ENCODE data around the gene TAS2R4. TPM values are rescaled to one million over a fixed set of nuclear protein-coding genes. Genes with fewer than 3 reads are reported as not detected.

The TAS2R4 gene
- total and polyA plus RNA-seq, 2 donors (not counting 3 experiments of a cell fraction or from before 2014, with no cell fraction given), result 0.30 to 1.4 TPM

DNA sequence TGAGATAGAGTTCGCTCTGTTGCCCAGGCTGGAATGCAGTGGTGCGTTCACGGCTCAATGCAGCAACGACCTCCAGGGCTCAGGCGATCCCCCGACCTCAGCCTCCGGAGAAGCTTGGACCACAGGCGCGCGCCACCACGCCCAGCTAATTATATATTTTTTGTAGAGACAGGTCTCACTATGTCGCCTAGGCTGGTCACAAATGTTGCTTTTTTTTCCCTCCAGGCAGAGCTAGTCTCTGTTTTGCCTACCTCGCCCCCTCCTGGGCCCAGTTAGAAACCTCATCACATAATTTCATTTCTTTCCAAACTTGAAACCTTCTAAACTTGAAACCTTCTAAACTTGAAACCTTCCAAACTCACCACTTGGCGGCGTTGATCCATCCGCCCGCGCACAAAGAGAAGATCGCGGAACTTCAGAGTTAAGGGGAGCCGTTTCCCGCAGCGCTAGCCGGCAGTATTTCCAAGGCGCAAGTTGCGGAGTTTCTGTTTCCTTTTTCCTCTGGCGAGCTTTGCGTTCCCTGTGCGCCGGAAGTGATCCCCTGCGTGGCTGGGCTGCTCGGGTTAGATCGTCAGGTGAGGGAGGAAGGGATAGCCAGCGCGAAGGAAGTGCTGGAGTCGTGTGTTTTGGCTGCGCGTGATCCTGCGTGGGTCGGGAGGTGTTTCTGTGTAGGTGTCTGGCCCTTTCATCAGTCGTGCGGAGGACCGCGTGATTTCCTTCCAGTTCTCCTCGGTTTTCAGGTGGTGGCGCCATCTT, 38.5 kb upstream of the TAS2R4 start, which contains the start of gene SSBP1:
Gene SSBP1 (plus strand): TSS at position 523 of the 756 bp plus-strand sequence. CDS start 809 bp downstream, outside the sequence.
- no TSS peak for BruUV-seq (replicated peaks)
- FAIRE-seq, result peak; percentile 94
- Histone ChIP-seq H3K4me3 (replicated peaks in 1 of 3; ENCODE audit: insufficient read depth in 1 of 3, low read depth in 1 of 3, low read length in 3 of 3) (peak within 1 kb of the TSS; percentile 74 to 99 (median 96)), H3K79me2 (ENCODE audit: control insufficient read depth, insufficient read depth, low read length) (peaks cover 36% of the 10 kb centered on the region), H3K9ac (replicated peaks; ENCODE audit: extremely low read depth, insufficient read depth, low read length) (peak within 1 kb of the TSS; percentile 98), H2AFZ (ENCODE audit: low read depth, low read length) (peak within 1 kb of the TSS; percentile 98), H3K36me3 (ENCODE audit: control insufficient read depth in 2 of 2, extremely low read depth in 1 of 2, insufficient read depth in 2 of 2, low read length in 2 of 2) (peaks cover 5 to 9% of the 10 kb centered on the region in 2 experiments), H3K4me2 (ENCODE audit: insufficient read depth, low read length) (peak within 1 kb of the TSS; percentile 98), H3K27ac (ENCODE audit: insufficient read depth, low read depth, low read length) (peak within 1 kb of the TSS; percentile 92), H3K4me1 (ENCODE audit: control insufficient read depth, extremely low read depth, insufficient read depth, low read length) (peaks cover 16% of the 10 kb centered on the region), H3K9me1 (replicated peaks; ENCODE audit: control insufficient read depth, extremely low read depth, insufficient read depth, low read length) (no peaks in the 10 kb centered on the region), H3K27me3 (ENCODE audit: control insufficient read depth in 2 of 2, insufficient read depth in 2 of 2, low read length in 2 of 2) (no peaks in the 10 kb centered on the region), H4K20me1 (replicated peaks; ENCODE audit: control insufficient read depth, extremely low read depth, insufficient read depth, low read length) (no peaks in the 10 kb centered on the region), H3K9me3 (replicated peaks; ENCODE audit: control insufficient read depth, insufficient read depth, low read length) (no peaks in the 10 kb centered on the region)
- peak; percentile 99 for DNase-seq (ENCODE audit: low read depth, low spot score)
- intact Hi-C loops (cut with micrococcal nuclease), result loop anchor here (1.0 kb wide), 7 partner anchors 37 to 724 kb away; partner anchors contain the start of genes AGK and MRPS33
- ChIA-PET POLR2A (interaction anchor here (0.6 to 1.0 kb wide), 2 partner anchors 64 to 1349 kb away, joined by 3 read pairs; no protein-coding TSS in a partner anchor), CTCF (interaction anchor here (0.7 to 3.3 kb wide), 31 partner anchors 9 to 1057 kb away, joined by 3 to 83 read pairs (median 5); partner anchors contain the start of genes AGK, DENND11, MRPS33 and WEE2)
- TF ChIP-seq EZH2 (IDR thresholded peaks at IDR 0.05; ENCODE audit: borderline replicate concordance, low read depth, low read length, severe bottlenecking), result no peak
- TF ChIP-seq JUN (IDR thresholded peaks at IDR 0.05; ENCODE audit: borderline replicate concordance, insufficient read depth, insufficient read length, low read depth), result no peak
- TF ChIP-seq, protein P1, sequence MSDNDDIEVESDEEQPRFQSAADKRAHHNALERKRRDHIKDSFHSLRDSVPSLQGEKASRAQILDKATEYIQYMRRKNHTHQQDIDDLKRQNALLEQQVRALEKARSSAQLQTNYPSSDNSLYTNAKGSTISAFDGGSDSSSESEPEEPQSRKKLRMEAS (IDR thresholded peaks at IDR 0.05; ENCODE audit: insufficient read depth, insufficient read length), result peak; percentile 59
- TF ChIP-seq GATA2 (IDR thresholded peaks at IDR 0.05; ENCODE audit: insufficient read depth, insufficient read length, low read depth, low read length), result no peak
- TF ChIP-seq POLR2A (IDR thresholded peaks at IDR 0.05; ENCODE audit: low read depth, low read length), result peak; percentile 89
- TF ChIP-seq, protein P2, sequence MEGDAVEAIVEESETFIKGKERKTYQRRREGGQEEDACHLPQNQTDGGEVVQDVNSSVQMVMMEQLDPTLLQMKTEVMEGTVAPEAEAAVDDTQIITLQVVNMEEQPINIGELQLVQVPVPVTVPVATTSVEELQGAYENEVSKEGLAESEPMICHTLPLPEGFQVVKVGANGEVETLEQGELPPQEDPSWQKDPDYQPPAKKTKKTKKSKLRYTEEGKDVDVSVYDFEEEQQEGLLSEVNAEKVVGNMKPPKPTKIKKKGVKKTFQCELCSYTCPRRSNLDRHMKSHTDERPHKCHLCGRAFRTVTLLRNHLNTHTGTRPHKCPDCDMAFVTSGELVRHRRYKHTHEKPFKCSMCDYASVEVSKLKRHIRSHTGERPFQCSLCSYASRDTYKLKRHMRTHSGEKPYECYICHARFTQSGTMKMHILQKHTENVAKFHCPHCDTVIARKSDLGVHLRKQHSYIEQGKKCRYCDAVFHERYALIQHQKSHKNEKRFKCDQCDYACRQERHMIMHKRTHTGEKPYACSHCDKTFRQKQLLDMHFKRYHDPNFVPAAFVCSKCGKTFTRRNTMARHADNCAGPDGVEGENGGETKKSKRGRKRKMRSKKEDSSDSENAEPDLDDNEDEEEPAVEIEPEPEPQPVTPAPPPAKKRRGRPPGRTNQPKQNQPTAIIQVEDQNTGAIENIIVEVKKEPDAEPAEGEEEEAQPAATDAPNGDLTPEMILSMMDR (IDR thresholded peaks at IDR 0.05; ENCODE audit: extremely low read depth in 1 of 2, insufficient read depth in 1 of 2, low read depth in 1 of 2, low read length in 2 of 2), result peak; percentile 76 to 86
- TF ChIP-seq POLR2AphosphoS5 (IDR thresholded peaks at IDR 0.05; ENCODE audit: insufficient read depth, low read depth, low read length), result peak; percentile 76
- TF ChIP-seq FOS (IDR thresholded peaks at IDR 0.05; ENCODE audit: borderline replicate concordance, insufficient read depth, low read length), result peak; percentile 15
- TF ChIP-seq MYC (IDR thresholded peaks at IDR 0.05; ENCODE audit: low read depth, low read length), result peak; percentile 1
- dilution Hi-C loops (cut with MboI; ENCODE audit: extremely low pct_ligation_motif_present, low sequenced_read_pairs), result no loop called here

Data from endothelial cell of umbilical vein (primary cell).